ENCODE data around the gene PDGFB.

The PDGFB gene

GRCh38 chr22:39232246-39232645 lies 12.5 kb downstream of the PDGFB start:
- no peak overlapping the region for H3K27ac ChIP-seq
- no peak overlapping the region for H3K4me3 ChIP-seq (ENCODE audit: low read depth, low read length)
- no peak for DNase-seq
- H3K36me3 ChIP-seq = no peaks in the 10 kb centered on the region
- TF ChIP-seq, protein P1, sequence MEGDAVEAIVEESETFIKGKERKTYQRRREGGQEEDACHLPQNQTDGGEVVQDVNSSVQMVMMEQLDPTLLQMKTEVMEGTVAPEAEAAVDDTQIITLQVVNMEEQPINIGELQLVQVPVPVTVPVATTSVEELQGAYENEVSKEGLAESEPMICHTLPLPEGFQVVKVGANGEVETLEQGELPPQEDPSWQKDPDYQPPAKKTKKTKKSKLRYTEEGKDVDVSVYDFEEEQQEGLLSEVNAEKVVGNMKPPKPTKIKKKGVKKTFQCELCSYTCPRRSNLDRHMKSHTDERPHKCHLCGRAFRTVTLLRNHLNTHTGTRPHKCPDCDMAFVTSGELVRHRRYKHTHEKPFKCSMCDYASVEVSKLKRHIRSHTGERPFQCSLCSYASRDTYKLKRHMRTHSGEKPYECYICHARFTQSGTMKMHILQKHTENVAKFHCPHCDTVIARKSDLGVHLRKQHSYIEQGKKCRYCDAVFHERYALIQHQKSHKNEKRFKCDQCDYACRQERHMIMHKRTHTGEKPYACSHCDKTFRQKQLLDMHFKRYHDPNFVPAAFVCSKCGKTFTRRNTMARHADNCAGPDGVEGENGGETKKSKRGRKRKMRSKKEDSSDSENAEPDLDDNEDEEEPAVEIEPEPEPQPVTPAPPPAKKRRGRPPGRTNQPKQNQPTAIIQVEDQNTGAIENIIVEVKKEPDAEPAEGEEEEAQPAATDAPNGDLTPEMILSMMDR (IDR thresholded peaks at IDR 0.05; ENCODE audit: low read depth, low read length) = no peak
- no peaks in the 10 kb centered on the region for H3K27me3 ChIP-seq (ENCODE audit: insufficient read depth, low read depth, severe bottlenecking)
- no peaks in the 10 kb centered on the region for H3K9me3 ChIP-seq (ENCODE audit: severe bottlenecking)

GRCh38 chr22:39231197-39231950 lies 13.4 kb downstream of the PDGFB start:
- Histone ChIP-seq H3K36me3 (no peaks in the 10 kb centered on the region), H3K9me3 (ENCODE audit: severe bottlenecking) (no peaks in the 10 kb centered on the region), H3K27me3 (ENCODE audit: insufficient read depth, low read depth, severe bottlenecking) (no peaks in the 10 kb centered on the region), H3K4me3 (ENCODE audit: low read depth, low read length) (no peak overlapping the region), H3K27ac (no peak overlapping the region)
- TF ChIP-seq, protein P1 (IDR thresholded peaks at IDR 0.05; ENCODE audit: low read depth, low read length) = no peak
- no peak for DNase-seq

DNA sequence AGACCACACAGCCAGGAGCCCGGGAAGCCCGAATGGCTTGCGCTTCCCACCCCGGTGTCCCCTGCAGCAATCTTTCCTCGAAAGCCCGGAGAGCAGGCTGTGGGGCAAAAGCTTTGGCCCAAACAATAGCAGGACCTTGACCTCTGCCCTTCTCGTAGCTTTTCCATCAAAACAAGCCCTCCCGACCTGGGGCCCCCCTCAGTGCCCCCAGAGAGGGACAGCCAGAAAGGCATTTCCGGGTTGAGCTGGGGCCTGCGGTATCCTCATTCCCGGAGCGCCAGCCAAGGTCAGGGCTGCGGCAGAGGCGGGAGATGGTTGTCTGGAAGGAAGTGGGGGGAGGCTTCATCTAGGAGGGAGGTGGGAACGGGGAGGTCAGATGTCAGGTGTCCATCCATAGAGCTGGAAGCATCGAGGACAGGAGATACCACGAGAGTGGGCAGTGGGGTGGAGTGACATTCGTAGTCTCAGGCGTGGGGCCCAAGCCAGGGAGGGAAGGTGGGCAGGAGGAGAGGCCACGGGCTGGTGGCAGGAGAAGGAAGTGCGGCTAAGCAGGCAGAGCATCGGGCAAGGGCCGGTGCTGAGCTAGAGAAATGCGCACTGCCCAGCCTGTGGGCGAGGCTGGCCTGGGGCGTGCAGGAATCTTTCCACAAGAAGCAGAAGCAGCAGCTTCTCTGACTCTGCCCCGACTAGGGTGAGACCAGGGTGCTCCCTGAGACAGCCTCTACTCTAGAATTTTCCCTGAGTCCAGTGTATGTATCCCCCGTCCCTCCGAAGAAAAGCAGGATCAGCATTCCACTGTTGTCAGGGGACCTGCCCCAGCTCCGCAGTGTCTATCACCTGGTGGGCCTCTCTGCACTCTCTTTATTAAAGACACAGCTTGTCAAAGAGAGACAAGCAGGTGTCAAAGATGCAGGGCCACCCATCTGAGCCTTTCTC lies 14.3 kb downstream of the PDGFB start:
- H3K27me3 ChIP-seq (ENCODE audit: insufficient read depth, low read depth, severe bottlenecking) = no peaks in the 10 kb centered on the region

GRCh38 chr22:39229688-39230260 lies 15.0 kb downstream of the PDGFB start:
- Histone ChIP-seq H3K27me3 (ENCODE audit: insufficient read depth, low read depth, severe bottlenecking) (no peaks in the 10 kb centered on the region), H3K9me3 (ENCODE audit: severe bottlenecking) (no peaks in the 10 kb centered on the region), H3K4me3 (ENCODE audit: low read depth, low read length) (no peak overlapping the region), H3K27ac (no peak overlapping the region), H3K36me3 (no peaks in the 10 kb centered on the region)
- TF ChIP-seq, protein P1 (IDR thresholded peaks at IDR 0.05; ENCODE audit: low read depth, low read length) = no peak
- DNase-seq = no peak

More for the DNA sequence above, 14.3 kb downstream of the PDGFB start:
- TF ChIP-seq, protein P1 (IDR thresholded peaks at IDR 0.05; ENCODE audit: low read depth, low read length) = no peak
- no peak overlapping the region for H3K4me3 ChIP-seq (ENCODE audit: low read depth, low read length)
- H3K27ac ChIP-seq = no peak overlapping the region
- no peaks in the 10 kb centered on the region for H3K36me3 ChIP-seq
- DNase-seq = no peak
- no peaks in the 10 kb centered on the region for H3K9me3 ChIP-seq (ENCODE audit: severe bottlenecking)

DNA sequence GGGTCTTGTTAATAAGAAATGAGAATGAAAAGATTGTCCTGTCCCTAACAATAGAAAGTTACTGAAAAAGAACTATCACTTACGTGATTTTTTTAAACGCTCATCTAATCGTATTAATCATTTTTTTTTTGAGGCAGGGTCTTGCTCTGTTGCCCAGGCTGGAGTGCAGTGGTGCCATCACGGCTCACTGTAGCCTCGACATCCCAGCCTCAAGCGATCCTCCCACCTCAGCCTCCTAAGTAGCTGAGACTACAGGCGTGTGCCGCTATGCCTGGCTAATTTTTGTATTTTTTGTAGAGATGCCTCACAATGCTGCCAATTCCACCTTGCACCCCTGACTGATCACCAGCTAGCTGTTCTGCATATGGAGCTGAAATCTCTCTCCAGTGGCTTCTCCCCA lies 15.7 kb downstream of the PDGFB start:
- H3K36me3 ChIP-seq = no peaks in the 10 kb centered on the region
- no peak for DNase-seq
- TF ChIP-seq, protein P1 (IDR thresholded peaks at IDR 0.05; ENCODE audit: low read depth, low read length) = no peak
- H3K27me3 ChIP-seq (ENCODE audit: insufficient read depth, low read depth, severe bottlenecking) = no peaks in the 10 kb centered on the region
- H3K4me3 ChIP-seq (ENCODE audit: low read depth, low read length) = no peak overlapping the region
- no peak overlapping the region for H3K27ac ChIP-seq
- no peaks in the 10 kb centered on the region for H3K9me3 ChIP-seq (ENCODE audit: severe bottlenecking)
